Gastroesophageal sphincter (tissue), 4 donors: ENCODE measurements around the gene PAX7. TPM values are rescaled to one million over a fixed set of nuclear protein-coding genes. Genes with fewer than 3 reads are reported as not detected.

ENCODE experiments used
- ATAC-seq: fragments of 150-250 bp; one replicate; pipeline ENCODE4 v1.9.1; 2016; ENCODE audit warnings: mild to moderate bottlenecking, moderate library complexity
- H3K27ac ChIP-seq, 4 donors: fragments of 200-600 bp; sonication (generic) in 3 of 4; 1 replicate in 3 of 4; 2 replicates in 1 of 4; pipeline ENCODE4 v1.5.1; 2016 to 2019
- H3K27me3 ChIP-seq: fragments of 200-600 bp; sonication (generic); one replicate; pipeline ENCODE4 v1.5.1; 2019
- H3K36me3 ChIP-seq, 2 donors: fragments of 200-600 bp; sonication (generic); one replicate each; pipeline ENCODE4 v1.5.1; 2019; ENCODE audit warnings: control low read depth in 1 of 2
- H3K4me1 ChIP-seq, 3 donors: fragments of 200-600 bp; sonication (generic); 1 replicate in 2 of 3; 2 replicates in 1 of 3; pipeline ENCODE4 v1.5.1; 2016 to 2019; ENCODE audit warnings: control low read depth in 2 of 3
- H3K4me3 ChIP-seq, 2 donors: fragments of 200-600 bp; sonication (generic); one replicate each; pipeline ENCODE4 v1.5.1; 2019; ENCODE audit warnings: mild to moderate bottlenecking in 1 of 2, moderate library complexity in 1 of 2
- H3K9me3 ChIP-seq, 3 donors: fragments of 200-600 bp; sonication (generic); one replicate each; pipeline ENCODE4 v1.5.1; 2017 to 2019; ENCODE audit warnings: control low read depth in 2 of 3
- CTCF ChIP-seq, 4 experiments: fragments of 200-600 bp in 2 of 4; fragments of 450-650 bp in 2 of 4; sonication (generic) in 1 of 4; IDR thresholded peaks; one replicate each; pipeline ENCODE4 v1.5.1; 2017 to 2019; ENCODE audit warnings: antibody characterized with exemption in 4 of 4, mild to moderate bottlenecking in 2 of 4, moderate library complexity in 2 of 4
- EP300 ChIP-seq: sonication (generic); formaldehyde crosslinking; IDR thresholded peaks from one replicate; pipeline ENCODE4 v1.6.1; 2017; ENCODE audit warnings: antibody characterized with exemption, mild to moderate bottlenecking
- POLR2A ChIP-seq, 2 donors: fragments of 450-650 bp; IDR thresholded peaks; one replicate each; pipeline ENCODE4 v1.6.1; 2017; ENCODE audit warnings: antibody characterized with exemption in 2 of 2, mild to moderate bottlenecking in 2 of 2, moderate library complexity in 1 of 2
- POLR2AphosphoS5 ChIP-seq: sonication (generic); formaldehyde crosslinking; IDR thresholded peaks from one replicate; pipeline ENCODE4 v1.6.1; 2017; ENCODE audit warnings: antibody characterized with exemption
- WGBS, 2 donors: methylation state at CpG; one replicate each; pipeline ENCODE4 v1.1.5; 2018; ENCODE audit warnings: low coverage in 1 of 2; 5-methylcytosine and 5-hydroxymethylcytosine counted together
- total RNA-seq, 4 donors: library from RNA; depleted of rRNA; stranded (reverse); fragments of >200 nt; gene quantifications; one replicate each; pipeline ENCODE4 v1.1.0, GENCODE V29; 2016

The PAX7 gene
- total RNA-seq, 4 donors from 2014 or later = not detected

GRCh38 chr1:18783705-18784481, 153.2 kb downstream of the PAX7 start:
- Histone ChIP-seq H3K36me3 (no peaks in the 10 kb centered on the region), H3K27ac (no peak overlapping the region), H3K4me1 (no peaks in the 10 kb centered on the region), H3K4me3 (no peak overlapping the region), H3K9me3 (no peaks in the 10 kb centered on the region), H3K27me3 (peaks cover 56% of the 10 kb centered on the region)
- TF ChIP-seq CTCF (IDR thresholded peaks at IDR 0.05) = no peak
- TF ChIP-seq POLR2A (IDR thresholded peaks at IDR 0.05) = no peak
- no peak for TF ChIP-seq EP300
- no peak for TF ChIP-seq POLR2AphosphoS5
- 77 to 87% methylated on average over 3 to 16 of the region's 28 CpGs for WGBS, 2 donors
- no peak for ATAC-seq

- WGBS, 2 donors = 69 to 80% methylated on average over 1 to 2 of the region's 15 CpGs
- no peak overlapping the region for H3K27ac ChIP-seq
- no peak for ATAC-seq
- no peaks in the 10 kb centered on the region for H3K9me3 ChIP-seq
- TF ChIP-seq EP300 = no peak
- no peak for TF ChIP-seq CTCF (IDR thresholded peaks at IDR 0.05)
- no peak for TF ChIP-seq POLR2AphosphoS5
- no peak for TF ChIP-seq POLR2A (IDR thresholded peaks at IDR 0.05)
- H3K27me3 ChIP-seq = peaks cover 60% of the 10 kb centered on the region
- no peaks in the 10 kb centered on the region for H3K36me3 ChIP-seq
- no peaks in the 10 kb centered on the region for H3K4me1 ChIP-seq
- H3K4me3 ChIP-seq = no peak overlapping the region
Measured at GRCh38 chr1:18784482-18784831, 153.8 kb downstream of the PAX7 start.

- no peak for ATAC-seq
- Histone ChIP-seq H3K27ac (no peak overlapping the region), H3K4me3 (no peak overlapping the region), H3K9me3 (no peaks in the 10 kb centered on the region), H3K4me1 (no peaks in the 10 kb centered on the region), H3K36me3 (no peaks in the 10 kb centered on the region), H3K27me3 (peaks cover 72% of the 10 kb centered on the region)
- 80 to 82% methylated on average over 3 of the region's 3 CpGs for WGBS, 2 donors
- TF ChIP-seq CTCF (IDR thresholded peaks at IDR 0.05) (no peak), EP300 (no peak), POLR2AphosphoS5 (no peak), POLR2A (IDR thresholded peaks at IDR 0.05) (no peak)
Measured at GRCh38 chr1:18786149-18786548, 155.5 kb downstream of the PAX7 start.

GRCh38 chr1:18787825-18788385, 157.3 kb downstream of the PAX7 start:
- H3K27ac ChIP-seq = no peak overlapping the region
- TF ChIP-seq POLR2A (IDR thresholded peaks at IDR 0.05) (no peak), CTCF (IDR thresholded peaks at IDR 0.05) (no peak), POLR2AphosphoS5 (no peak), EP300 (no peak)
- H3K4me1 ChIP-seq = no peaks in the 10 kb centered on the region
- peaks cover 0 to 14% (median 0%) of the 10 kb centered on the region in 3 donors for H3K9me3 ChIP-seq
- no peaks in the 10 kb centered on the region for H3K36me3 ChIP-seq
- WGBS, 2 donors = 26 to 30% methylated on average over 3 of the region's 3 CpGs
- no peak overlapping the region for H3K4me3 ChIP-seq
- no peak for ATAC-seq
- peaks cover 86% of the 10 kb centered on the region for H3K27me3 ChIP-seq

GRCh38 chr1:18789246-18789645, 158.6 kb downstream of the PAX7 start:
- H3K36me3 ChIP-seq = no peaks in the 10 kb centered on the region
- no peak for ATAC-seq
- H3K27ac ChIP-seq = no peak overlapping the region
- peaks cover 93% of the 10 kb centered on the region for H3K27me3 ChIP-seq
- TF ChIP-seq EP300 (no peak), POLR2A (IDR thresholded peaks at IDR 0.05) (no peak), POLR2AphosphoS5 (no peak), CTCF (IDR thresholded peaks at IDR 0.05) (no peak)
- H3K4me3 ChIP-seq = no peak overlapping the region
- H3K4me1 ChIP-seq = no peaks in the 10 kb centered on the region
- H3K9me3 ChIP-seq = peaks cover 0 to 19% (median 0%) of the 10 kb centered on the region in 3 donors
- WGBS, 2 donors = 66 to 67% methylated on average over 4 of the region's 4 CpGs
